Right lobe of liver (tissue), 6 donors: ENCODE results near the gene PDCD4. TPM values are rescaled to one million over a fixed set of nuclear protein-coding genes. Genes with fewer than 3 reads are reported as not detected.

Experiments used
- ATAC-seq, 4 donors: fragments of 200-7000 bp; cut with Tn5 transposase; one replicate each; pipeline ENCODE4 v1.9.1; 2020; ENCODE audit warnings: mild to moderate bottlenecking in 4 of 4, moderate library complexity in 4 of 4
- DNase-seq, 3 donors: peaks; one replicate each; pipeline ENCODE4 v3.0.0-alpha.2; 2020
- H3K27ac ChIP-seq, 3 donors: fragments of 200-600 bp; one replicate each; pipeline ENCODE4 v1.8.0; 2022
- H3K27me3 ChIP-seq, 2 donors: fragments of 200-600 bp; one replicate each; pipeline ENCODE4 v1.8.0; 2022
- H3K36me3 ChIP-seq, 4 donors: fragments of 200-600 bp; sonication (generic) in 1 of 4; one replicate each; pipeline versions ENCODE4 v1.5.1 to v1.8.0; 2017 to 2022; ENCODE audit warnings: control low read depth in 1 of 4
- H3K4me1 ChIP-seq, 4 donors: fragments of 200-600 bp; sonication (generic) in 1 of 4; one replicate each; pipeline versions ENCODE4 v1.5.1 to v1.8.0; 2017 to 2022; ENCODE audit warnings: control low read depth in 1 of 4
- H3K4me3 ChIP-seq, 3 donors: fragments of 200-600 bp; one replicate each; pipeline ENCODE4 v1.8.0; 2022
- H3K9me3 ChIP-seq, 4 donors: fragments of 200-600 bp; sonication (generic) in 1 of 4; one replicate each; pipeline versions ENCODE4 v1.5.1 to v1.8.0; 2017 to 2022; ENCODE audit warnings: control low read depth in 1 of 4
- CTCF ChIP-seq, 4 donors: fragments of 200-600 bp in 3 of 4; fragments of 450-650 bp in 1 of 4; IDR thresholded peaks; one replicate each; pipeline versions ENCODE4 v1.5.1 to v1.8.0; 2016 to 2022; ENCODE audit warnings: antibody characterized with exemption in 4 of 4, mild to moderate bottlenecking in 2 of 4
- POLR2A ChIP-seq: fragments of 450-650 bp; IDR thresholded peaks from one replicate; pipeline ENCODE4 v1.6.1; 2017; ENCODE audit warnings: antibody characterized with exemption, mild to moderate bottlenecking
- WGBS: methylation state at CpG from one replicate; pipeline ENCODE4 v1.1.6; 2018; ENCODE audit warnings: low coverage, low lambda C conversion rate; ENCODE audit not compliant: insufficient coverage; ENCODE audit errors: missing lambda C conversion rate; 5-methylcytosine and 5-hydroxymethylcytosine counted together
- intact Hi-C, 2 donors: fragments of 100-400 bp; cut with DNase I; formaldehyde crosslinking; loops; one replicate each; pipeline versions ENCODE4 v1.11.2 to v1.14.1; 2022
- total RNA-seq, 6 experiments: library from RNA; depleted of rRNA in 2 of 6; stranded (reverse); fragments of >200 nt in 2 of 6; fragmentation: NEBNext Ultra II Directional in 3 of 6; extraction: Animal tissue kit (Norgen Biotek cat#: 25700) in 3 of 6; gene quantifications; one replicate each; pipeline versions ENCODE4 v1.1.0 to v1.2.4, GENCODE V29; 2016 to 2023
- donor health status: DM: no; HTN: yes; CAD: no.
- donor health status: DM: no; HTN: no; CAD: no.
- donor health status: DM: no; HTN: no; CAD: no.
- donor health status: DM: no; HTN: yes; CAD: no.
- donor health status: DM: no; HTN: yes; CAD: no.

The PDCD4 gene
- total RNA-seq, 6 experiments from 2014 or later = 10.8 to 105 (median 32.5) TPM

GRCh38 chr10:110903280-110904278 is 31.9 kb downstream of the PDCD4 start:
- Histone ChIP-seq H3K36me3 (peaks cover 0 to 9% (median 0%) of the 10 kb centered on the region in 4 donors), H3K27ac (no peak overlapping the region), H3K4me1 (peaks cover 0 to 4% (median 0%) of the 10 kb centered on the region in 4 donors), H3K9me3 (no peaks in the 10 kb centered on the region), H3K27me3 (no peaks in the 10 kb centered on the region), H3K4me3 (no peak overlapping the region)
- peak in 1 of 4 donors; percentile 12 for ATAC-seq
- no peak for DNase-seq
- WGBS = 78% methylated on average over 3 of the region's 3 CpGs
- intact Hi-C loops = loop anchor here in 1 of 2 donors (10.0 kb wide), 1 partner anchor 159 kb away; no protein-coding TSS in a partner anchor
- TF ChIP-seq CTCF (IDR thresholded peaks at IDR 0.05) = no peak
- no peak for TF ChIP-seq POLR2A

GRCh38 chr10:110910138-110910537 is 38.4 kb downstream of the PDCD4 start:
- H3K9me3 ChIP-seq = no peaks in the 10 kb centered on the region
- whole genome bisulfite sequencing = 85% methylated on average over 4 of the region's 4 CpGs
- H3K4me1 ChIP-seq = no peaks in the 10 kb centered on the region
- intact Hi-C loops = no loop called here
- DNase-seq = no peak
- no peaks in the 10 kb centered on the region for H3K36me3 ChIP-seq
- TF ChIP-seq CTCF (IDR thresholded peaks at IDR 0.05) = no peak
- TF ChIP-seq POLR2A = no peak
- no peaks in the 10 kb centered on the region for H3K27me3 ChIP-seq
- ATAC-seq = no peak
- H3K4me3 ChIP-seq = no peak overlapping the region
- no peak overlapping the region for H3K27ac ChIP-seq

GRCh38 chr10:110912374-110912773 is 40.6 kb downstream of the PDCD4 start:
- Histone ChIP-seq H3K27ac (no peak overlapping the region), H3K4me3 (no peak overlapping the region), H3K4me1 (peaks cover 0 to under 1% (median 0%) of the 10 kb centered on the region in 4 donors), H3K9me3 (no peaks in the 10 kb centered on the region), H3K27me3 (no peaks in the 10 kb centered on the region), H3K36me3 (no peaks in the 10 kb centered on the region)
- DNase-seq (no peak), ATAC-seq (no peak)
- WGBS = 89% methylated on average over 3 of the region's 3 CpGs
- TF ChIP-seq CTCF (IDR thresholded peaks at IDR 0.05) = no peak
- TF ChIP-seq POLR2A = no peak
- intact Hi-C loops = no loop called here

- no peak for ATAC-seq
- intact Hi-C loops = no loop called here
- H3K4me1 ChIP-seq = peaks cover 0 to 10% (median 4%) of the 10 kb centered on the region in 4 donors
- no peak overlapping the region for H3K4me3 ChIP-seq
- no peaks in the 10 kb centered on the region for H3K36me3 ChIP-seq
- TF ChIP-seq CTCF (IDR thresholded peaks at IDR 0.05) (no peak), POLR2A (no peak)
- no peaks in the 10 kb centered on the region for H3K27me3 ChIP-seq
- WGBS = 89% methylated on average over 2 of the region's 2 CpGs
- H3K27ac ChIP-seq = no peak overlapping the region
- DNase-seq = no peak
- no peaks in the 10 kb centered on the region for H3K9me3 ChIP-seq
Observed at GRCh38 chr10:110914431-110914830, 42.7 kb downstream of the PDCD4 start.
